ENCODE results near the gene SLC25A10.
A peak's percentile ranks its signal among the peaks of the same experiment; 100 is the strongest.
"Not testable (repeated sequence)": the region's sequence is repeated elsewhere in the genome, so short reads cannot be mapped to it uniquely, and the experiment has no call there.

SLC25A10 gene

GRCh38 chr17:81723651-81724209, 11.6 kb downstream of the SLC25A10 start:
- no peak for DNase-seq

DNA sequence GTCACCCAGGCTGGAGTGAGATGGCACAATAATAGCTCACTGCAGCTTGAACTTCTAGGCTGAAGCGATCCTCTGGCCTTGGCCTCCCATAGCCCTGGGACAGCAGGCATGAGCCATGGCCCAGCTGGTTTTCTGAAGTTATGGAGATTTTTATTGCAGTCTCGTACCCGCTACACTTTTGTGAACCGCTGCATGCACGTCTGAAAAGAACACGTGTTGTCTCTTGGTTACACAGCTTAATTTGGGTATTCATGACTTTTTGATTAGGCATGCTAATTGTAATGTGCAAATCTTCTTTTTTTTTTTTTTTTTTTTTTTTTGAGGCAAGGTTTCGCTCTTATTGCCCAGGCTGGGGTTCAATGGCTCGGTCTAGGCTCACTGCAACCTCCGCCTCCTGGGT, 13.4 kb downstream of the SLC25A10 start:
- DNase-seq = no peak

DNA sequence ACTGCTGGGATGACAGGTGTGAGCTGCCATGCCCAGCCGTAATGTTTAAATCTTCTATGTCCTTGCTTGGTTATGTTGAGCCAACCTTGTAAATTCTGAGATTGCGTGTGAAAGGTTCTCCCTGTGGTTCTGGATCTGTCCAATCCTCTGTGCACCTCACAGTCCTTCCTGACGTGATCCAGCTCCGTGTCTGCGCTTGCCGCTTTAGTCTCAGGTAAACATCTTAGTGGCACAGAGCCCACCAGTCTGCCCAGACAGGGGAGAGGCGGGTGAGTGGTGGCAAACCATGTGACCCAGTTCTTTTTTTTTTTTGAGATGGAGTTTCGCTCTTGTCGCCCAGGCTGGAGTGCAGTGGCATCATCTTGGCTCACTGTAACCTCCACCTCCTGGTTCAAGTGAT, 13.9 kb downstream of the SLC25A10 start:
- no peak for DNase-seq

DNA sequence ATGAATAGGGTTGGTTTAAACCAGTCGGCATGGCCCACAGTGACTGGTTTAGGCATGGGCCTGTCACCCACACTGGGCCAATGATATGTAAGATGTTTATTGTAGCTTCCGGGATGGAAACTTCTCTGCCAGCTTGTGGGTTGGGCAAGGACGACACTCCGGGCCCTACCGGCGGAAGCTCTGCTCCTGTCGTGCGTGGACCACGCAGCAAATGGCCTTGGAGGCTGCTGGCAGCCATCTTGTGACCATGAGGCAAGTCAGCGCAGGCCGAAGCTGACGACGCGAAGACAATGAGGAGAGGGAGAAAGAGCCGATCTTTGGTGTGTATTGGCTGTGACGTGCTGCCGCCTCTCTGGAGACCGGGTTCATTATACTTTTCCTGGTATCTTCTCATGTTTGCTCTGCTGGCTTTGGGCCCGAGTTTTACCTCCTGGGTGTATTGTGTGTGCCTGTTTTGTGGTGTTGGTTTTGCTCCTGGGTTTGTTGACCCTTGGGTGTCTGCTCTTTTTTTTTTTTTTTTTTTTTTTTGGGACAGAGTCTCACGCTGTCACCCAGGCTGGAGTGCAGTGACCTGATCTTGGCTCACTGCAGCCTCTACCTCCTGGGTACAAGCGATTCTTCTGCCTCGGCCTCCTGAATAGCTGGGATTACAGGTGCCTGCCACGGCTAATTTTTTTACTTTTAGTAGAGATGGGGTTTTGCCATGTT, 15.4 kb downstream of the SLC25A10 start:
- no peak for DNase-seq

DNA sequence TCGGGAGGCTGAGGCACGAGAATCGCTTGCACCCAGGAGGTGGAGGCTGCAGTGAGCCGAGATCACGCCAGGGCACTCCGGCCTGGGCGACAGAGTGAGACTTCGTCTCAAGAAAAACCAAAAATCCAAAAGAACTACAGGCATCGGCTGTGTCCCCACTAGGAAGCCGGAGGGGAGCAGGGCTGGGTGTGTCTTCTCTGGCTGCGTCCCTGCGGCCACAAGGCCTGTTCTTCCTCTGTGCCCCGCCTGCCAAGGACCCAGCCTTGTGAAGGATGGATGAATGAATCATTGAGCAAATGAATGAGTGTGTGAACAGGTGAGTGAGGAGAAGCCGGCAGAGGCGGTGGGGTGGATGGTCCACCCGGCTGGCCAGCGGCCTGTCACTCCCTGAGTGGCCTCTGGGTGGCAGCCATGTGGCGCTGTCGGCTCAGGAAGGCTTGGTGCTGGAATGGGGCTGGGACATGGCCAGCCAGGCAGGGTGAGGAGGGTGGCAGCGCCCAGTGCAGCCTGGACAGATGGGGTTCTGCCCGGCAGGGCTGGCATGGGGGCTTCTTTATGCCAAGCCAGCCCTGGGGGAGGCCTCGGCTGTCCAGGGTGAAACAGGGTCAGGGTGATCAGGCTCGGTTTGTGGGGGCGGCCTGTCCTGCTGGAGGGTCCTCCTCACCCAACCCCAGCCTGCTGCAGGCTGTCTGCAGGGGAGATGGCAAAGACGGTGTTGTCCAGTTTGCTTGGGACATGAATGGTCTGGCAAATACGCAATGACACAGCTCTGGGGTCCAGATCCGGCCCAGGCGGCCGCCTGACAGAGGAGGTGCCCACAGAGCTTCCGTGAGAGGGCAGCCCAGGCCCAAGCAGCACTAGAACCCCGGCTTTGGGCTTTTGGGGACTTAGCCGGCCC, 21.7 kb downstream of the SLC25A10 start:
- peak; percentile 83 to 86 for DNase-seq

DNA sequence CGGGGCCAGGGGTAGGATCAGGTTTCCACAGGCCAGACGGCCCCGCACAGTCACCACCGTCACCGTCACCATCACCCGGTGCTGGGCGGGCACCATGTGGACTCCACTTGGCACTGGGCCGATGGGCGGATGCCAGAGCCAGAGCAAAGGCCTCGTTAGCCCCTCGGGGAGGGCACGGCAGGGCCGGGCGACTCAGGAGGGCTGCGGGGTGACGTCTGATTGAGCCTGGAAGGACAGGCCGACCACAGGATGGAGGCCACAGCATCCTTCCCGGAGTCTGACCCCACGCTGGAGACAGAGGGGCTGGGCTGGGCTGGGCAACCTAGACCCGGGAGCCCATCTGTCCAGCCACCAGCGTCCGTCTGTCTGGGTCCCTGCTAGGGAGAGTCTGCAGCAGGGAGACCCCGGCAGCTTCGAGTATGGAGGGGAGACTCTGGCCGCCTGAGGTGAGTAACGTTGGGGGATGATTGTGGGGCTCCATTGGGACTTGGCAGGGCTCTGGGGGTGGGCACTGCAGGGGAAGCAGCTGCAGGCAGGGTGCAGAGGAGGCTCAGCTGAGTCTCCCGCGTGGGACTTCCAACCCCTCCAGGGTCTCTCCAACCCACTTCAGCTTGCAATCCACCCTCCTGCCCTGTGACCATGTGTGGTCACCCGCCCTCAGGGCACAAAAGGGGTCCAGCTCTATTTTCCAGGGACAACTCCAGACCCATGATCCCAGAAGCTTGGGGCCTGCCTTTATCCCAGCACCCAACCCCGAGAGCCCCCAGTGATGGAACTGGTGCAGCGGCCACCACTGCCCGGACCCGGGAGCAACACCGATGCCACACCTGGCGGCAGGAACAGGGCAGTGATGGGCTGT, 22.6 kb downstream of the SLC25A10 start:
- DNase-seq = peak in 1 of 2 experiments; percentile 43

GRCh38 chr17:81735264-81736102, 23.4 kb downstream of the SLC25A10 start:
- DNase-seq = no peak

- no peak for DNase-seq
Observed at GRCh38 chr17:81737947-81738800, 26.1 kb downstream of the SLC25A10 start.

GRCh38 chr17:81738801-81739393, 26.8 kb downstream of the SLC25A10 start:
- DNase-seq = no peak

DNA sequence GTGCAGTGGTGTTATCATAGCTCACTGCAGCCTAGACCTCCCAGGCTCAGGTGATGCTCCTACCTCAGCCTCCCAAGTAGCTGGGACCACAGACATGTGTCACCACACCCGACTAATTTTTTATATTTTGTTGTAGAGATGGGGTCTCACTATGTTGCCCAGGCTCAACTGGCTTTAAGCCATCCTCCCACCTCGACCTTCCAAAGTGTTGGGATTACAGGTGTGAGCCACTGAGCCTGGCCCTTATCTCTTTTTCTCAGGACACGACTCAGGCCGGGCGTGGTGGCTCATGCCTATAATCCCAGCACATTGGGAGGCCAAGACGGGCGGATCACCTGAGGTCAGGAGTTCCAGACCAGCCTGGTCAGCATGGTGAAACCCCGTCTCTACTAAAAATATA, 27.5 kb downstream of the SLC25A10 start:
- not testable (repeated sequence) for DNase-seq

DNA sequence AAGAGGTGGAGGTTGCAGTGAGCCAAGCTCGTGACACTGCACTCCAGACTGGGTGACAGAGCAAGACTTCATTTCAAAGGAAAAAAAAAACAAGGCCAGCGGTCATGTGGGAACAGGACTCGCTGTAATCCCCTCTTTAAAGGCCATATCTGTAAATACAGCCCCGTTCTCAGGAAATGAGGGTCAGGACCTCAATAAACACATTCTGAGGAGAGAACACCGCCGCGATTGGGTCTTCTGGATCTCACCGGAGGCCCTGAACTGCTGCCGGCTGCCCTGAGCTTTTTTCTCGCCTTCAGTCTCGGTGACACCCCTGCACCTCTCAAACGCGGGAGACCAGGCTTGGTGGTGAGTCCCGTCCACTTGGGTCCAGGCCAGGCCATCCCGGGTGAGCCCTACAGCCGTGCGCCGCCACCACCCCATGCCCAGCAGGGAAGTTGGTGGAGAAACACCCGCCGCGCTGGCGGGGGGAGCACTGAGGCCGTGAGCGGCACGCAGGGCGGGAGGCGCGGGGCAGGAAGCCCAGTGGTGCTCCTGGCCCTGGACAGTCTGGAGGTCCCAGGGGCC, 28.4 kb downstream of the SLC25A10 start:
- DNase-seq = no peak

GRCh38 chr17:81741049-81741593, 29.0 kb downstream of the SLC25A10 start:
- DNase-seq = peak; percentile 37 to 46

DNA sequence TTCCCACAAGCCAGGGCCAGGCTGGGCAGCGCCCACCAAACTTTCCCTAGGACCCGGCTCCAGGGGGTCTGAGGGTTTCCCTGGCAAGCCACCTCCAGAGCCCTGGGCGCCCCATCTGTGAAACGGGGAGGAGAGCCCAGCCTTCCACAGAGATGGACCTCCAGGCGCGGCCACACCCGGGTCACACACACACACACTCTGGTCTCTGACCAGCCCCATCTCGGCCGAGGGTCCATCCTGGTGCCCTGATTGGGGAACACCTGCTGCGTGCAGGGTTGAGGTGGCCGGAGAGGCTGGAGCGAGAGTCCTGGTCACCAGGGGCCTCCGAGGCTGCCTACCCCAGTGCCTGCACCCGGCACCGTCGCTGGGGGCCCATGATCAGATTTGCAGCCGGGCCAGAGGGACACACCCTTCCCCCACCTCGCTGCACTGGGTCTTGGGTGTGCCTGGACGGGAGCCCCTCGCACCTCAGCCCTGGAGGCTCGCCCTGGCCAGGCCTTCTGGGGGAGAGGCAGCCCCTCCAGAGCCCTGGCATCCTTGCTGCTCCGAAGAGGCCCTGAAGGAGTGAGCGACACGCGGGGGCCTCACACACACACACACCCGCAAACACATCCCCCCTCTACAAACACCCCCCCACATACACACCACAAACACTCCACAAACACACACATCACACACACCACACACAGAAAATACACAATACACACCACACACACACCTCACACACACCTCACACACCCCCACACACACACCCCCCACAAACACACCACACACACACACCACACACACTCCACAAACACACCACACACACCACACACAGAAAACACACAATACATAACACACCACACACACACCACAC, 29.7 kb downstream of the SLC25A10 start:
- DNase-seq = no peak
